A673 (cell line): ENCODE results near the gene IGF1. TPM values are rescaled to one million over a fixed set of nuclear protein-coding genes. Genes with fewer than 3 reads are reported as not detected.

ENCODE experiments used
- BruUV-seq: library from RNA; stranded (reverse); fragments of 400-500 nt; replicated peaks from 2 replicates; lab custom pipeline; 2021; lab: Mats Ljungman, UMichigan
- CTCF ChIA-PET: fragments of 300-600 bp; sonication (Branson Sonifier 250); formaldehyde crosslinking; loops from one replicate; lab custom pipeline; 2022; ENCODE audit warnings: antibody characterized with exemption; lab: Charles Lee
- POLR2A ChIA-PET: fragments of 300-600 bp; sonication (Branson Sonifier 250); formaldehyde crosslinking; loops from one replicate; lab custom pipeline; 2022; ENCODE audit warnings: antibody characterized with exemption; ENCODE audit not compliant: low non-redundant PET; lab: Charles Lee
- DNase-seq: peaks from one replicate; pipeline ENCODE4 v3.0.0-alpha.2; 2015; ENCODE audit warnings: low spot score
- H3K27ac ChIP-seq: fragments of 200-600 bp; sonication (generic); 2 replicates; pipeline ENCODE4 v1.5.1; 2016; ENCODE audit warnings: mixed run types, low read depth, mild to moderate bottlenecking, mixed read lengths, antibody characterized with exemption, low read length; ENCODE audit not compliant: poor library complexity, severe bottlenecking
- H3K27me3 ChIP-seq: fragments of 200-600 bp; sonication (generic); replicated peaks from 2 replicates; pipeline ENCODE4 v1.6.1; 2017; ENCODE audit warnings: mixed run types, low read depth, mild to moderate bottlenecking, mixed read lengths, antibody characterized with exemption, low read length; ENCODE audit not compliant: insufficient read depth, poor library complexity
- H3K36me3 ChIP-seq: fragments of 200-600 bp; sonication (generic); 2 replicates; pipeline ENCODE4 v1.6.1; 2016; ENCODE audit warnings: mixed run types, mild to moderate bottlenecking, mixed read lengths, antibody characterized with exemption, low read length; ENCODE audit not compliant: insufficient read depth, poor library complexity, severe bottlenecking
- H3K4me1 ChIP-seq: fragments of 200-600 bp; sonication (generic); 2 replicates; pipeline ENCODE4 v1.6.1; 2017; ENCODE audit warnings: mixed run types, mild to moderate bottlenecking, mixed read lengths, antibody characterized with exemption, low read length; ENCODE audit not compliant: insufficient read depth, poor library complexity, severe bottlenecking
- H3K4me3 ChIP-seq: fragments of 200-600 bp; sonication (generic); 2 replicates; pipeline ENCODE4 v1.5.1; 2016; ENCODE audit warnings: low read depth, mixed run types, mild to moderate bottlenecking, mixed read lengths, low read length; ENCODE audit not compliant: poor library complexity, severe bottlenecking
- H3K9me3 ChIP-seq: fragments of 200-600 bp; sonication (generic); 2 replicates; pipeline ENCODE4 v1.6.1; 2016; ENCODE audit warnings: mixed run types, low read depth, mild to moderate bottlenecking, mixed read lengths, antibody characterized with exemption, low read length; ENCODE audit not compliant: poor library complexity, severe bottlenecking
- EZH2 ChIP-seq: fragments of 200-600 bp; sonication (generic); IDR thresholded peaks from 2 replicates; pipeline ENCODE4 v1.6.1; 2017; ENCODE audit warnings: borderline replicate concordance, low read depth, mild to moderate bottlenecking, mixed read lengths, antibody characterized with exemption, low read length; ENCODE audit not compliant: poor library complexity, severe bottlenecking
- intact Hi-C: fragments of 100-400 bp; cut with micrococcal nuclease; formaldehyde crosslinking; loops from one replicate; pipeline ENCODE4 v1.10.0; 2022; ENCODE audit not compliant: unreplicated experiment
- total RNA-seq: library from RNA; stranded (reverse); gene quantifications from 2 replicates; pipeline ENCODE4 v1.2.3, GENCODE V29; 2021
- TF ChIP-seq, protein P1 (sequence below): fragments of 300-800, 200-600 bp; sonication (generic); conservative IDR thresholded peaks from 2 replicates; pipeline ENCODE4 v1.5.1; 2017; ENCODE audit warnings: low read depth, mild to moderate bottlenecking, antibody characterized with exemption, low read length, moderate library complexity, mixed read lengths

The IGF1 gene
- total RNA-seq, 1 experiment from 2014 or later: 16.4 TPM

DNA sequence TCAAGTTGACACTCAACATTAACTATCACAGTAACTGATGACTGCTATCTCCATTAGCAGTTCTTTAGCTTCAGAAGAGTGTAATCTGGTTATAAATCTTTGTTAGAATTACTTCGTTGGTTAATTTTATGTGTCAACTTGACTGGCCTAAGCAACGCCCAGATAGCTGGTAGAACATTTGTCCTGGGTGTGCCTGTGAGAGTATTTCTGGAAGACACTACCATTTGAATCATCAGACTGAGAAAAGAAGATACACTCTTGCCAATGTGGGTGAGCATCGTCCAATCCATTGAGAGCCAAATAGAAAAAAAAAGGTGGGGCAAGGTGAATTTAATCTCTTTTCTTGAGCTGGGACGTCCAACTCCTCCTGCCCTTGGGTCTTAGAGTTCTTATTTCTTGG lies 129.0 kb downstream of the IGF1 start:
- H3K9me3 ChIP-seq: no peaks in the 10 kb centered on the region
- no peaks in the 10 kb centered on the region for H3K36me3 ChIP-seq
- no peaks in the 10 kb centered on the region for H3K4me1 ChIP-seq
- H3K4me3 ChIP-seq: no peak overlapping the region
- TF ChIP-seq, protein P1, sequence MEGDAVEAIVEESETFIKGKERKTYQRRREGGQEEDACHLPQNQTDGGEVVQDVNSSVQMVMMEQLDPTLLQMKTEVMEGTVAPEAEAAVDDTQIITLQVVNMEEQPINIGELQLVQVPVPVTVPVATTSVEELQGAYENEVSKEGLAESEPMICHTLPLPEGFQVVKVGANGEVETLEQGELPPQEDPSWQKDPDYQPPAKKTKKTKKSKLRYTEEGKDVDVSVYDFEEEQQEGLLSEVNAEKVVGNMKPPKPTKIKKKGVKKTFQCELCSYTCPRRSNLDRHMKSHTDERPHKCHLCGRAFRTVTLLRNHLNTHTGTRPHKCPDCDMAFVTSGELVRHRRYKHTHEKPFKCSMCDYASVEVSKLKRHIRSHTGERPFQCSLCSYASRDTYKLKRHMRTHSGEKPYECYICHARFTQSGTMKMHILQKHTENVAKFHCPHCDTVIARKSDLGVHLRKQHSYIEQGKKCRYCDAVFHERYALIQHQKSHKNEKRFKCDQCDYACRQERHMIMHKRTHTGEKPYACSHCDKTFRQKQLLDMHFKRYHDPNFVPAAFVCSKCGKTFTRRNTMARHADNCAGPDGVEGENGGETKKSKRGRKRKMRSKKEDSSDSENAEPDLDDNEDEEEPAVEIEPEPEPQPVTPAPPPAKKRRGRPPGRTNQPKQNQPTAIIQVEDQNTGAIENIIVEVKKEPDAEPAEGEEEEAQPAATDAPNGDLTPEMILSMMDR: no peak
- TF ChIP-seq EZH2: no peak
- no peak overlapping the region for H3K27ac ChIP-seq
- no peak for DNase-seq
- POLR2A ChIA-PET: no interaction called here
- BruUV-seq: no TSS peak
- intact Hi-C loops: no loop called here
- CTCF ChIA-PET: no interaction called here
- no peaks in the 10 kb centered on the region for H3K27me3 ChIP-seq

DNA sequence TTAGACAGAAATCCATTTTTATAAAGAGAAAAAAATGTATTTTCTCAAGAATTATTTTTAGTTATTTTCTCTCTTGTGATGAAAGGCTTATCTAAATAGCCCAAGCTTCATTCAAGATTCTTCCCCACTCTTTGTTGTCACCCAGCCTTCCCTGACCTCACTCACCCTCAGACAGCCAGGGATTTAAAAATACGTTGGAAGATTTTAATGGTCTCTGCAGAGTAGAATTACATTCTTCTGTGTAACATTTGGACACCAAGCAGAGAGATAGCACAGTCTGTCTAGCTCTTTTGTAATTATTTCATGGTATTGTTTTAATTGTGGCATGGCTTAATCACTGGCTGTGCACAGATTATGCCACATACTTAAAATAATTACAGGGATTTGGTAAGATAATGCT lies 130.3 kb downstream of the IGF1 start:
- Histone ChIP-seq H3K4me1 (no peaks in the 10 kb centered on the region), H3K36me3 (no peaks in the 10 kb centered on the region), H3K4me3 (no peak overlapping the region), H3K27ac (no peak overlapping the region), H3K27me3 (no peaks in the 10 kb centered on the region), H3K9me3 (no peaks in the 10 kb centered on the region)
- no peak for DNase-seq
- no peak for TF ChIP-seq EZH2
- TF ChIP-seq, protein P1: no peak
- BruUV-seq: no TSS peak
- ChIA-PET CTCF (no interaction called here), POLR2A (no interaction called here)
- intact Hi-C loops: no loop called here

DNA sequence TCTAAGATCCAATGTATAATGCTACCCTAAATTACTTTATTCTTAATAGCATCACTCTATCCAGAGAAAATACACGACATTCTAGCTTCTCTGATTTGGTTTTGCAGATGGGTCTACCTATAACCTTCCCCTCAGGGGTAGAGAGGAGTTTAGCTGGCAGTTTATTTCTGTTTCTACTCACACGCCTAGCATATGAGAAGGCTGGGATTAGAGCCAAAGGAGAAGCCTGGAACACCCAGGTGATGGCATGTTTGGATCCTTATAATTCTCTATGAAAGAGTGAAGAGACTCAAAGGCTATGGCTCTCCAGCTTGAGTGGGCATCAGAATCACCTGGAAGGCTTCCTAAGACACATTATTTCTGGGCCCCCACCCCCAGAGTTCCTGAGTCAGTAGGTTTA lies 131.3 kb downstream of the IGF1 start:
- no peak for DNase-seq
- intact Hi-C loops: no loop called here
- POLR2A ChIA-PET: no interaction called here
- Histone ChIP-seq H3K9me3 (no peaks in the 10 kb centered on the region), H3K4me3 (no peak overlapping the region), H3K36me3 (no peaks in the 10 kb centered on the region), H3K27me3 (no peaks in the 10 kb centered on the region), H3K27ac (no peak overlapping the region), H3K4me1 (no peaks in the 10 kb centered on the region)
- TF ChIP-seq EZH2: no peak
- TF ChIP-seq, protein P1: no peak
- CTCF ChIA-PET: no interaction called here
- no TSS peak for BruUV-seq
